HepG2 (cell line): ENCODE measurements around the gene GRAMD2A. TPM values are rescaled to one million over a fixed set of nuclear protein-coding genes. Genes with fewer than 3 reads are reported as not detected.

ENCODE experiments used
- ATAC-seq: fragments of 200-7000 bp; cut with Tn5 transposase; 3 replicates; pipeline ENCODE4 v1.9.1; 2020; ENCODE audit warnings: mild to moderate bottlenecking, moderate library complexity
- BruUV-seq: library from RNA; stranded (reverse); fragments of 400-500 nt; replicated peaks from 2 replicates; lab custom pipeline; 2021; lab: Mats Ljungman, UMichigan
- CTCF ChIA-PET: fragments of 300-600 bp; formaldehyde crosslinking; extraction: SDS; loops from one replicate; lab custom pipeline; 2021; ENCODE audit warnings: low total read pairs, inconsistent platforms, low intra/inter-chr PET ratio; lab: Yijun Ruan, JAX
- POLR2A ChIA-PET: fragments of 350-600 bp; sonication (Branson Sonifier 250); formaldehyde crosslinking; loops from one replicate; lab custom pipeline; 2020; ENCODE audit warnings: antibody characterized with exemption, inconsistent platforms; lab: Yijun Ruan, JAX
- DNase-seq: peaks from one replicate; pipeline ENCODE4 v3.0.0-alpha.2; 2015; ENCODE audit warnings: low spot score
- FAIRE-seq: peaks from 3 replicates; lab custom pipeline; 2011; peaks lifted over from hg19 to GRCh38; lab: Jason Lieb, UNC
- H2AFZ ChIP-seq: one replicate; pipeline ENCODE4 v1.6.1; 2011; ENCODE audit warnings: low read length, inconsistent platforms
- H3K27ac ChIP-seq: fragments of 300-600 bp; 3 replicates; pipeline ENCODE4 v1.8.0; 2011; ENCODE audit warnings: mixed run types, mild to moderate bottlenecking, mixed read lengths, low read length, inconsistent platforms; ENCODE audit not compliant: insufficient read depth; ENCODE audit errors: extremely low read length
- H3K27me3 ChIP-seq, 2 experiments: fragments of 200-600 bp in 1 of 2; 2 replicates in 1 of 2; 3 replicates in 1 of 2; pipeline versions ENCODE4 v1.6.0 to v1.8.0; 2011; ENCODE audit warnings: low read length in 2 of 2, mild to moderate bottlenecking in 2 of 2, moderate library complexity in 2 of 2, inconsistent platforms in 1 of 2; ENCODE audit not compliant: insufficient read depth in 2 of 2, control insufficient read depth in 1 of 2
- H3K36me3 ChIP-seq, 2 experiments: fragments of 200-600 bp in 1 of 2; replicated peaks in 1 of 2; 2 replicates in 1 of 2; 3 replicates in 1 of 2; pipeline versions ENCODE4 v1.5.1 to v1.8.0; 2011; ENCODE audit warnings: low read length in 2 of 2, inconsistent platforms in 1 of 2; ENCODE audit not compliant: insufficient read depth in 2 of 2, control insufficient read depth in 1 of 2
- H3K4me1 ChIP-seq: 2 replicates; pipeline ENCODE4 v1.5.1; 2012; ENCODE audit warnings: low read length, inconsistent platforms; ENCODE audit not compliant: insufficient read depth
- H3K4me2 ChIP-seq: 2 replicates; pipeline ENCODE4 v1.6.0; 2011; ENCODE audit warnings: low read depth, low read length, inconsistent platforms
- H3K4me3 ChIP-seq, 3 experiments: fragments of 200-600 bp in 1 of 3; sonication (generic), shearing (Covaris generic) in 1 of 3; replicated peaks in 1 of 3; 2 replicates each; pipeline ENCODE4 v1.5.1; 2011 to 2016; ENCODE audit warnings: low read length in 3 of 3, inconsistent platforms in 2 of 3, low read depth in 2 of 3, mild to moderate bottlenecking in 2 of 3, control low read depth in 1 of 3, mixed read lengths in 1 of 3; ENCODE audit not compliant: insufficient read depth in 1 of 3
- H3K79me2 ChIP-seq: one replicate; pipeline ENCODE4 v1.6.1; 2011; ENCODE audit warnings: low read length, inconsistent platforms; ENCODE audit not compliant: insufficient read depth
- H3K9ac ChIP-seq: 2 replicates; pipeline ENCODE4 v1.6.0; 2011; ENCODE audit warnings: mild to moderate bottlenecking, low read depth, low read length, inconsistent platforms; ENCODE audit not compliant: insufficient read depth
- H3K9me3 ChIP-seq: 2 replicates; pipeline ENCODE4 v1.5.1; 2012; ENCODE audit warnings: mild to moderate bottlenecking, low read length
- H4K20me1 ChIP-seq: 2 replicates; pipeline ENCODE4 v1.6.0; 2011; ENCODE audit warnings: inconsistent platforms, mild to moderate bottlenecking, low read length, moderate library complexity; ENCODE audit not compliant: insufficient read depth
- AKNA ChIP-seq: sonication (generic); formaldehyde crosslinking; IDR thresholded peaks from 2 replicates; pipeline ENCODE4 v1.4.0; 2020; ENCODE audit warnings: missing genetic modification reagents, borderline replicate concordance
- ETV6 ChIP-seq: sonication (generic); formaldehyde crosslinking; conservative IDR thresholded peaks from 2 replicates; pipeline ENCODE4 v1.4.0; 2020; ENCODE audit warnings: missing genetic modification reagents
- HIC2 ChIP-seq: sonication (generic); formaldehyde crosslinking; IDR thresholded peaks from 2 replicates; pipeline ENCODE4 v1.9.0; 2022; ENCODE audit warnings: low read depth, missing genetic modification reagents
- NR2C2 ChIP-seq: sonication (generic); formaldehyde crosslinking; IDR thresholded peaks from 2 replicates; pipeline ENCODE4 v1.4.0; 2020; ENCODE audit warnings: missing genetic modification reagents, mild to moderate bottlenecking, moderate library complexity, borderline replicate concordance
- SUZ12 ChIP-seq: fragments of 150-350 bp; IDR thresholded peaks from 2 replicates; pipeline ENCODE4 v1.6.1; 2014; ENCODE audit warnings: low read depth, low read length
- ZMYM2 ChIP-seq: sonication (generic); formaldehyde crosslinking; IDR thresholded peaks from 2 replicates; pipeline ENCODE4 v1.8.0; 2022; ENCODE audit warnings: mild to moderate bottlenecking, missing genetic modification reagents
- ZNF292 ChIP-seq: sonication (generic); formaldehyde crosslinking; IDR thresholded peaks from 2 replicates; pipeline ENCODE4 v1.8.1; 2022; ENCODE audit warnings: mild to moderate bottlenecking, low read depth, missing genetic modification reagents, borderline replicate concordance
- ZNF549 ChIP-seq: sonication (generic); formaldehyde crosslinking; IDR thresholded peaks from 2 replicates; pipeline ENCODE4 v1.5.0; 2020; ENCODE audit warnings: missing genetic modification reagents
- ZNF687 ChIP-seq: sonication (generic); formaldehyde crosslinking; IDR thresholded peaks from 2 replicates; pipeline ENCODE4 v1.5.1; 2020; ENCODE audit warnings: mild to moderate bottlenecking, missing genetic modification reagents, moderate library complexity
- ZSCAN31 ChIP-seq: sonication (generic); formaldehyde crosslinking; IDR thresholded peaks from 2 replicates; pipeline ENCODE4 v1.5.0; 2020; ENCODE audit warnings: low read depth, mild to moderate bottlenecking, missing genetic modification reagents
- WGBS: methylation state at CpG from one replicate; pipeline ENCODE4 v1.1.6; 2017; ENCODE audit warnings: low lambda C conversion rate; 5-methylcytosine and 5-hydroxymethylcytosine counted together
- in situ Hi-C: cut with HindIII; loops from 2 replicates; pipeline ENCODE4 v1.10.0; 2017; ENCODE audit warnings: low pct_unique_long_range_greater_than_20kb; ENCODE audit not compliant: extremely low pct_ligation_motif_present
- intact Hi-C: fragments of 100-400 bp; cut with micrococcal nuclease; formaldehyde crosslinking; loops from one replicate; pipeline ENCODE4 v1.10.0; 2022; ENCODE audit not compliant: unreplicated experiment
- polyA plus RNA-seq, 8 experiments: library from polyadenylated mRNA; depleted of rRNA in 3 of 8; stranded (reverse) in 7 of 8; unstranded in 1 of 8; fragments of >200 nt; fragmentation: Illumina TruSeq in 4 of 8; extraction: Trizol in 4 of 8; gene quantifications; 2 replicates each; pipeline versions ENCODE4 v1.2.1 to v1.2.3, GENCODE V29; 2011 to 2016; ENCODE audit warnings: low read depth in 4 of 8, missing spikeins in 1 of 8, mixed read lengths in 1 of 8; ENCODE audit not compliant: insufficient read depth in 1 of 8
- total RNA-seq, 5 experiments: library from RNA; depleted of rRNA; stranded (reverse); fragments of >200 nt; fragmentation: Illumina TruSeq; extraction: Trizol; gene quantifications; 2 replicates each; pipeline ENCODE4 v1.2.3, GENCODE V29; 2016; ENCODE audit warnings: low read depth in 1 of 5

The GRAMD2A gene
- total and polyA plus RNA-seq, 2 of the 13 experiments (the other 11 are each of a cell fraction or from before 2014, with no cell fraction given), result 0.04 TPM; not detected in 1

- in situ Hi-C loops, result no loop called here
- H3K27ac ChIP-seq, result no peak overlapping the region
- intact Hi-C loops, result no loop called here
- H3K4me1 ChIP-seq, result peaks cover 20% of the 10 kb centered on the region
- FAIRE-seq (peak; percentile 49), DNase-seq (no peak), ATAC-seq (peak; percentile 74)
- H4K20me1 ChIP-seq, result no peaks in the 10 kb centered on the region
- H3K4me2 ChIP-seq, result peak overlapping the region; percentile 46
- peaks cover 0 to 13% of the 10 kb centered on the region in 2 experiments; a peak in 3 of 5 replicates for H3K27me3 ChIP-seq
- no peak overlapping the region for H3K9ac ChIP-seq
- H3K79me2 ChIP-seq, result no peaks in the 10 kb centered on the region
- POLR2A ChIA-PET, result no interaction called here
- no peaks in the 10 kb centered on the region for H3K36me3 ChIP-seq
- no peaks in the 10 kb centered on the region for H3K9me3 ChIP-seq
- CTCF ChIA-PET, result no interaction called here
- no TSS peak for BruUV-seq
- H3K4me3 ChIP-seq, result peak overlapping the region in 1 of 3 experiments; percentile 25; a peak in 1 of 6 replicates
- WGBS, result 13% methylated on average over 5 of the region's 7 CpGs
- H2AFZ ChIP-seq, result no peak overlapping the region
- TF ChIP-seq ZNF687 (CRISPR knock-in tag) (peak; percentile 30; the same call in 1 of the 2 replicates), ZSCAN31 (CRISPR knock-in tag) (no peak), ZNF292 (CRISPR knock-in tag) (0 out of 2 replicates have a peak, but pooled peaks have one; percentile 19), HIC2 (CRISPR knock-in tag) (no peak), ZMYM2 (CRISPR knock-in tag) (no peak), SUZ12 (no peak), NR2C2 (CRISPR knock-in tag) (peak; percentile 53; the same call in 1 of the 2 replicates), ZNF549 (CRISPR knock-in tag) (no peak), ETV6 (CRISPR knock-in tag) (no peak), AKNA (CRISPR knock-in tag) (no peak)
Observed at GRCh38 chr15:72161361-72162132, 36.0 kb downstream of the GRAMD2A start.
